Right renal cortex interstitium (tissue), 3 donors: ENCODE data around the gene ALOXE3. TPM values are rescaled to one million over a fixed set of nuclear protein-coding genes. Genes with fewer than 3 reads are reported as not detected.
A peak's percentile ranks its signal among the peaks of the same experiment; 100 is the strongest.
"Not testable (repeated sequence)": the region's sequence is repeated elsewhere in the genome, so short reads cannot be mapped to it uniquely, and the experiment has no call there.

Experiments used
- DNase-seq, 3 donors: peaks; one replicate each; pipeline ENCODE4 v3.0.0-alpha.2; 2013; ENCODE audit warnings: low read depth in 3 of 3, low spot score in 2 of 3
- polyA plus RNA-seq, 3 donors: library from polyadenylated mRNA; unstranded; fragments of 120-200 nt; gene quantifications; one replicate each; pipeline ENCODE4 v1.2.1, GENCODE V29; 2013; ENCODE audit not compliant: insufficient read length in 3 of 3

ALOXE3 gene
- polyA plus RNA-seq, 3 donors: not detected

DNA sequence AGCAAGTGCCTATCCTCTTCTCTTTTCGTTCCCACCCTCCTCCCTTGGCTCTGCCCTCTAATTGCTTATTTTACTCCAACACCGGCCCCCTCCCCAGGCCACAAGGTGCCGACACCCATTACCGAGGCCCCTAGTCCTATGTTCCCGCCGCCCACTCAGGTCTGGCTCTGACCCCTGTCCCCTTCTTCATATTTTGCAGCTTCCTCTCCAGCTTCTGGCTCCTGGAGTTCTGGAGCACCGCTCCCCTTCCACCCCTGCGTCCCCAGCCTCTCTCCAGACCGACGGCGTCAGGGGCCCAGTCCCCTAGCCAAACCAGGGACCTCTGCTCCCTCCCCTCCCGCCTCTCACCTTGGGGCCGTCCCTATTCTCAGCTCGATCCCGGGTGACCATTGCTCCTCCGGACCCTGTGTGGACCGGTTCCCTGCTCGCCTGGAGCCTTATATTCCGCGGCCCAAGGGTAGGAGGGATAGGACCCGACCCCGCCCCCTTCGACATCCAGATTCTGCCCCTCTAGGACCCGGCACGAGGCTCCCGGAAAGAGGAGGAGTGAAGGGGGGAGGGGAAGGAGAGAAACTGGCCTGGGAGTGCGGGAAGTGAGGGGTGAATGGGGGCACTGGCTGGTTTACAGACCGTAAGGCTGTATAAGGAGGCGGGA, 5.5 kb upstream of the ALOXE3 start, which contains the start of gene HES7:
HES7 (minus strand) TSS at position 412 of the 655 bp plus-strand sequence; CDS start at position 390, 22 bp downstream.
- DNase-seq: no peak

DNA sequence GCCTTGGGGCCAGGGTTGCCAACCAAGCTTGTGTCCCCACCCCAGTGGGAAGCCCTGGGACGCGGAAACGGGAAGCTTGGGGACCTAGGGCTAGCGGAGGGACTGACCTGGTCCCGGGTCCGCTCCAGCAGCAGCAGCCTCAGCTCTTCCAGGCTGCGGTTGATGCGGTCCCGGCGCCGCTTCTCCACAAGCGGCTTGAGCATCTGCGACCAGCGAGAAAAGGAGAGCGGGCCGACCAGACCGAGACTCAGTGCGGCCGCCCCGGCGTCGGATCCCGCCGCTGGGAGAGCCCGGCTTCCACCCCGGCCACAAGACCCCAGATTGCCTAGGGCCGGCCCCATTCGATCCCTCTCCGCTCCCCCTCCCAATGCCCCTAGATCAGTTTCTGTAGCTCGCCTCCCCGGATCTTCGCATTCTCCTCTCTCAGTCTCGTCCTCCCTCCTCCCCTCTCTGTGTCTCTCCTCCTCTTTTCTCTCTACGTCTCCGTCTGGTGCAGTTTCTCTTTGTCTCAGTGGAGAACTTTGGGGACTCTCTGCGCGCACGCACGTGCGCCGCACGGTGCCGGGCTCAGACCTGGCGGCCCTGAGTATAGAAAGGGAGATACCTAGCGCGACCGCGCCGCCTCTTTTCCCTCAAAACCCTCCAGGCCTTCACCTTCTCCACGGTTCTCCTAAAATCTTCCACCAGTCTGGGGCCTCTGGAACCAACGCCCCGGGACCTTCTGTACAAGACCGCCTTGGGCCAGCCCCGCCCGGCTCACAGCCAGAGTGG, 4.8 kb upstream of the ALOXE3 start:
- DNase-seq: no peak

DNA sequence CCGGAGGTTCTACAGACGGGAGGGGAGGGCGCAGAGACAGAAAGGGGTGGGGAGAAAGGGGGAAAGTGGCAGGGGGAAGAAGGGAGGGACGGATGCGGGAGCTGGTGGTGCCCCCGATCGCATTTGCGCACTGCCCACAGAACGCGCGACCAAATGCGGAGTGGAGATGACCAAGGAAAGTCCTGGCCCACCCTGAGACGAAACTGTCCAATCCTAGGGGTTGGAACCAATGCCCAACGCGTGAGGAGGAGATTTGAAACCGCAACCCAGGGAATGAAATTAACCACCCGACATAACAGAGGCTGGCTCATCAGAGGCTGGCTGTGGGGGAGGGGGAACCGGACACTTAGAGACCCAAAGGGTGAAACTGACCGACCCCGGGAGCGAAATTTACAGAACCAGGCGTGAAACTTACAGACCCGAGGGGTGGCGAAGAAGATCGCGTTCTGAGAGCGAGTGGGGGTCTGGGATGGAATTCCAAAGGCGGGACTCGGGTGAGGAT, 4.2 kb upstream of the ALOXE3 start:
- no peak for DNase-seq

DNA sequence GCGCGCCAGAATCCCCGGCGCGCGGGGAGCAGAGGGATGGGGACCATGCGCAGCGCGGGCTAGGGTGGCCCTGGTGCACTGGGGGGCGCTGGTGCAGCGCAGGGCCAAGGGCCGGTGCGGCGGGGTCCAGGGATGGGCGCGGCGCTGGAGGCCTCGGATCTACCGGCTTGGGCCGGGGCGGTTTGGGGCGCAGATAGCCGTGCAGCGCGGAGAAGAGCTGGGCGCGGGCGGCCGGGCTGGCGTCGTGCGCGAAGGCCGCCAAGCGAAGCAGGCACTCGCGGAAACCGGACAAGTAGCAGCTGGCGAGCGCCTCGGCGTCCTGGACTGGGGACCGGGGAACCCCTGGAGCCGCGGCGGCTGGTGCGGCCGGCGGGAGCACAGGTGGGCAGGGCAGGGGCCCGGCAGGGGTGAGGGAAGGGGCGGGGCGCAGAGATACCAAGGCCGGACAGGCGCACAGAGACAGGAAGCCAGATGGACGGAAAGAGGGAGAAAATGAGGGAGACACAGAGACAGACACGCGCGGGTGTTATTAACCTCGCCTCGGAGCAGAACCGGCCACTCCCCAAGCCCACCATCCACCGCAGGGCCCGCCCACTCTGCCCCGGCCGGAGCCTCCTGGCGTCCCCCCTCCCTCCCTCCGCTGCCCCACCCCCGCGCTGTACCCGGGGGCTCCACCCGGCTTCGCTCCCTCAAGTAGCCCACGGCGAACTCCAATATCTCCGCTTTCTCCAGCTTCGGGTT, 3.5 kb upstream of the ALOXE3 start:
- DNase-seq: no peak

DNA sequence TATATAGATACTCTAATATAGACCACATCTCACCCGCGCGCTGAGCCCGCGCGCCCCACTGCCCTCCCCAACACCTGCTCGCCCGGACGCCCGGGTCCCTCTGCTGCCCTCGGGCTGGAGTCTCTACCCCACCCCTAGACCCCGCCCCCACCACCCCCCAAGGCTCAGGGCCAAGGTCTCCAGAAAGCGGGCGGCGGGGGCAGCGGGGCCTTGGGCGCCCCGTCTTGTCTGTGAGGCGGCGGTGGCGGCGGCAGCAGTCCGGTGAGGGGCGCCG, 3.0 kb upstream of the ALOXE3 start:
- DNase-seq: no peak

DNA sequence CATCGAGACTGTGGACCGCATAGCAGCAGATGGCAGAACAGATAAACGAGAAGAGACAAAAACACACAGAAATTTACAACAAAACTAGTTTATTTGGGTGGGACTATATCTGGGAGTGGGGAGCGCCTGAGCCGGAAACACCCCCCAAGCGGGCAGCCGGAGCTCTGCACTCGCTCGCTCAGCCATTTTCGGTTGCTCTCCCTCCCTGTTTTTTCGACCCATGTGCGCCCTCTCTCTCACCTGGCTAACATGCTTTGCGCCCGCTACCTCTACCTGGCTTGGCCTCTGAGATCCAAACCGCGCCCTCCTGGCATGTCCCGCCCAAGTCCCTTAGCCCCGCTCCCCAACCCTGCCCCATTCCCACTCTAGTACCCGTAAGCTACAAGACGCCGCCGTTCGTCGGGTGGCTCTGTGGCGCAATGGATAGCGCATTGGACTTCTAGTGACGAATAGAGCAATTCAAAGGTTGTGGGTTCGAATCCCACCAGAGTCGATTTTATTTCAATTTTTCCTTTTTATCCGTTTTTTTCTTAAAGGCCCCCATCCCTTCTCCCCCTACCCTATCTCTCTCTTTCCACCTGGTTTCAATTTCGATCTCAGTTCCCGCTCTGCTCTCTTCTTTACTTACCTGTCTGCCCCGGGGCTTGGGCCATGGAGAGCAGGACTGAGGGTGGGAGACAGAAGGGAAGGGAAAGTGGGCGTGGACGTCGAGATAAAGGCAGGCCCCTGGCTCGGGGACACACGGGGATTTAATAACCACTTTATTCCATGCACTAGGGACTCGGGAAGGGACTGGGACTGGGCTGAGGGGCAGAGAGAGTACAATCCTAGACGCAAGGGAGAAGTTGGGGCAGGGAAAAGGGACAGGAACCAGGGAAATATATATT, 2.4 kb upstream of the ALOXE3 start:
- no peak for DNase-seq

DNA sequence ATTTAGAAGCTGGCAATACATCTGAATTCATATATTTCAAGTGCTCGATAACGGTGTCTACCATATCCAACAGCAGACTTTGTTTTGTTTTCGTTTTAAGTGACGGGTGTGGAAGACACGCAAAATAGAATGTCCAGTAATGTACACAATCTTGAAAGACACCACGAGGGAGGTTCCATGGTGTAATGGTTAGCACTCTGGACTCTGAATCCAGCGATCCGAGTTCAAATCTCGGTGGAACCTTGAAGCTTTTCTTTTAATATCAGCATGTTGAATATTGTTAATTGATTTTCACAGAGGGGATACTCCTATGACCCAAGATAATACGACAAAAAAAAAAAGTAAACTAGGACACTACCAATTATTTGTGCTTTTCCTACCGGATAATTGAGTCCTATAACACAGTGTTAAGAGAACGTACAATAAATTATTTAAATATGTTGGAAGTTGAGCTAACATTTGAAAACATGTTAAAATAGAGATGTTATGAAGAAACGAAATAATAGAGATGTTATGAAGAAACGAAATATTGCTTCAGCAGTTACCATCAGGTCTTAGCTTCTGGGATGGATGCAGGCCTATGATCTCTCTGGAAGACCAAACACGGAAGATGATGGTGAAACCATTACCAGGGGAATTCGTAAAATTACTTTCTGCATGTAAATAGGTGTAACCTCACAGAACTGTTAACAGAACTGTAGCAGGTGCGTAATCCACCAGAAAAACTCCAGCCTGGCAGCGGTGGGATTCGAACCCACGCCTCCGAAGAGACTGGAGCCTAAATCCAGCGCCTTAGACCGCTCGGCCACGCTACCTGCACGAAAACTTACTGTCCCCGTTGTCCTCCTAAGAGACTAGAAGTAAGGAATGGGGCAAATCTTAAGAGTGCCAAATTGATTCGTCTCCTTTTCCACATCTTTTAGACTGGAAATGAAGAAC, 1.5 kb upstream of the ALOXE3 start:
- DNase-seq: peak in 2 of 3 donors; percentile 90 to 91

DNA sequence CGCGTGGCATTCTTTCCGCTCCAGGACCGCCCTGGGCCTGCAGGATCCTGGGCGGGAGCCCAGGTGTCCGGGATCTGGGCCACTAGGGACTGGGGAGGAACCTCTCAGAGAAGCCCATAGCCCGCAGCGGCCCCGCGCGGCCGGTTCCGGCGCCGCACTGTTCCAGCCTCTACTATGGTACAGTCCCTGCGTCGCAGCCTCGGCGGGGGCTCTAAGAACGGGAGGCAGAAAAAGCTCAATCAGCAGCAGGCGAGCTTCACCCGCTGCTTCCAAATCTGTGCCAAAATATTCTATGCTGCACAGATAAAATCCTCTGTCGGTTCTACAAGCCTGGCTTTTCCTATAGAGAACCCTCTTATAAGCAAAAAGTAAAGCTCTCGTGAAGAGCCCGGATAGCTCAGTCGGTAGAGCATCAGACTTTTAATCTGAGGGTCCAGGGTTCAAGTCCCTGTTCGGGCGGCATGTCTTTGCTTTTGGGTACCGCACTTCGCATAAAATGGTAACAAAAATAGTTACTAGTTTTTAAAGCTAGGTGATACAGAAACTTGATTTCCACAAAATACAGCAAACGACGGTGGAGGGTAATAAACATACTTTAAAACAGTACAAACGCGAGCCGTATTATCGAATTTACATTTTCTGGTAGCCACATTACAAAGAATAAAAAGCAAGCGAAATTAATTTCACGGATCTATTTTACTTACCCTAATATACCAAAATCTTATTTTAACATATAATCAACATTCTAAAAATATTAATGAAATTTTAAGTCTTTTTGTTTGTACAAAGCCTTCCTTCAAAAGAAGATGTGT, 661 bp upstream of the ALOXE3 start:
- peak in 1 of 3 donors; percentile 76 for DNase-seq

DNA sequence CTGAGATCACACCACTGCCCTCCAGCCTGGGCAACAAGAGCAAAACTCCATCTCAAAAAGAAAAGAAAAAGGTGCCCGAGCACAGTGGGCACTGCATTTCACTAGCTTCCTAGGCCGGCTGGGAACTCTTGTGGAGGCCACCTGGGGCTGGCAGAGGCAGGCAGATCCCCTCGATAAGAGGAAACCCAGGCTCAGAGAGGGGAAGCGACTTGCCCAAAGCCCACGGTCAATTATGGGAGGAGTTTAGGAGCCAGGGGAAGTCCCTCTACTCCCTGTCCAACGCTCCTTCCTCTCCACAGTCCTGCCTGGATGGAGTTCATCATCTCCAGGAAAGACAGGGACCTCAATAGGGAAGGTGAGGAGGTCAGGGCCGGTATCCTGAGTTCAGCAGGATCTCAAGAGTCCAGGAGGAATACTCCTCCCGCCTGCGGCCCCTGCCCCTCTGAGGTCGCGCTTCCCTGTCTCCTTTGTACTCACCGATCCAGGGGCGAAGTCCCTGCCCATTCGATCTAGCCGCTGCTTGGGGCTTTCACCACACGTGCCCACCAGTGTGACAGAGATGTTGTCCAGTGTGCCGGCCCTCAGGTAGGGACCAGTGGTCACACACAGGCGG, 841 bp downstream of the ALOXE3 start:
- no peak for DNase-seq

DNA sequence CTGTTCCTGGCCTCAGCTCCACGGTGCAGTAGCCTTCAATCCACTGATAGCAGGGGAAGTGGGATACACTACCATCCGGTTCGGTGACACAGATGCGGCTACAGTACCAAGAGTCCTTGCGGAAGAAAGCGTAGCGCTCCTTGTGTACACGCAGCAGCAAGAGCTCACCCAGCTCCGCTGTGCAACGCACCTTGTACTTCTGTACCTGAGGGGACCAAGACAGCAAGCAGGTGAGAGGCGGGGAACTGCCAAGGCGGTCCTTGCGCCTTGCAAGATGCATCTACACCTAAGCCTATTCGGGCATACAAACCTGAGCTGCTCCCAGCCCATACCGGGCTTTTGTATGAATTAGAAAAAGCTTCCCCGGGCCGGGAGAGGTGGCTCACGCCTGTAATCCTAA, 1.5 kb downstream of the ALOXE3 start:
- no peak for DNase-seq

DNA sequence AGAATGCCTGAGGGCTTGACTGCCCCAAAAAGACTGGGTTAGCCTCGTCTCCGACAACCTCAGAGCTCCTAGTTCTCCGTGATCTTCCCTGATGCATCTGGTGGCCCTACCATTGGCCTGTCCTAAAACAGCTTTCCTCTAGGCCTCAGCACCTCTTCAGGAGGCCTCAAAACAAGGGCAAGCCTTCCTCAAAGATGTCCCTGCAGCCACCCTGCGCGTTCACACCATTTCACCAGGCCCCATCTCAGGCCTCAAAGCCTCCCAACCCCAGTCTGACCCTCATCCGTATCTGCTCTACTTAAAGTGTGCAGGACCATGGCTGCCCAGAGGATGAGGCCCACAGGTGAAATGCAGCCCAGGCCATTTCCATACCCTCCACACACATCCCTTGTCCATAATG, 7.4 kb downstream of the ALOXE3 start:
- DNase-seq: no peak

DNA sequence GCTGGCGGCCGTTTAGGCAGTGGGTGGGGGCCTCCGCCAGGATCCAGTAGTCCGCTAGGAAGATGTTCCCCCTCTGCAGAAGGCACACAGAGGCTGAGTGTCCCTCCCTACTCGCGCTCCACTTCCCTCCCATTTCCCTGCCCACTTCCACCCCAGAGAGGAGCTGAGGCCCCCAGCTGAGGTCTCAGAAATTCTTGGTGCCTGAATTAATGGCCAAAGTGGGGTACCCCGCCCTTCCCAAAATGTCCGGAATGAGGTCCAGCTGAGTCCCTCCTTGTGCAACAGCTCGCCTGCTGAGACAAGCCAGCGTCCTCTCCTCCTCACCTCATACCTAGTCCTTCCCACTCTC, 7.9 kb downstream of the ALOXE3 start:
- no peak for DNase-seq

DNA sequence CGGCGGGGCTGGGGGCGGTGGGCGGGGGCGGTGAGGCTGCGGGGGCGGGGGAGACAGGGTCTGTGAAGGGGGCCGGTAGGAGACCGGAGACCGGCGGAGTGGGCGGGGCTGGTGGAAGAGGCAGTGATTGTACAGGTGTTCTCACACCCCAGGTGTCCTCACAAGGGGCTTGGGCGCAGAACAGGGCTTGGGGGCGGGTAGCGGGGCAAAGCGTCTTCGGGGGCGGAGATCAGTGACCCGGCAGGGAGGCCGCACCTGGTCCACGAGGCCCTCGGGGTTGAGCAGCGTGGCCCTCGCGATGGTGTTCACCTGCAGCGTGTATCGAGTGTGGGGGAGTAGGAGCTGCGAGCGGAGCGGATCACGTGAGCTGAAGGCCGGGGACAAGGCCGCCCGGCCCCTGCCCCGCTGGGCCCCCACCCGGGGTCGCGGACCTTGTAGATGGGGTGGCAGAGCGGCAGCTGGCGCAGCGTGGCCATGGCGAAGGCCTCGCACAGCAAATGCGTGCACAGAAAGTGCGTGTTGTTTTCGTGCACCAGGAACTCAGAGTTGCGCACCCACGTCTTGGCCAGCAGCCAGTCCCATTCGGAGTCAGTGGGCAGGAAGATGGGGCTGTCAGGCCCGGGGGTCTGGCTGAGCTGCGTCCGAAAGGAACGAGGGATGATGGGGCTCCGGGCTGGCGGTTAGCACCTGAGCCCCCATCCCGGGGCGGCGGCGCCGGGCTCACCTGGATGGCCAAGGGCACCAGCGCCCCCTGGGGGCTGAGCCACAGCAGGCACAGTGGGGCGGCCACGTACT, 8.5 kb downstream of the ALOXE3 start:
- no peak for DNase-seq

DNA sequence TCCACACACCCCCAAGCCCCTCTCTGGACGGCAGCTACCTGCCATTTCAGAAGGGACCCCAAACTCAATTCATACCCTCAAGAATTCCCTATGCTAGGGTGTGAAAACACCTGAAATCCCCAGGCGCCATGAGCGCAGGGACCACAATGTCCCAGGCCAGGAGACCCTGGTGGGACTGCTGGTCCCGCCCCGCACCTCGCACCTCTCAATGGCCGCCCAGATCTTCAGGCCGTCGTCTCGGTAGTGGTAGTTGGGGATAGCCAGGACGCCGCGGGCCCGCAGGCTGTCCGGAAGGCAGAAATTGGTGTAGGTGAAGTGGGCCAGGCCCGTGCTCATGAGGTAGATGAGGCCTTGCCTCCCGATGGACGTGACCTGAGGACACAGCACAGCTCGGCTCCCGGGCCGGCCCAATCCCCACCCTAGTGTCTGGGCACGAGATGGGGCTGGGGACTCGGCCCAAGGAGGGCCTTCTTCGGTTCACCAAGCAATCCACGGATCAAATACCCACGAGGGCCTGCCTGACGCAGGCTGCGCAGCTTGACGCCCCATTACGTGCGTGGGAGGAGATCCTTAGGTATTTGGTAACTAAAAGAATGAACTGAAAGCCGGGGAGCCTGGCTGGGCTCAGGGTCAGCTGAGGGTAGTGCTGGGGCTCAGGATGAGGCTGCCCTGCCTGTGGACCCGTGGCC, 9.2 kb downstream of the ALOXE3 start:
- no peak for DNase-seq

DNA sequence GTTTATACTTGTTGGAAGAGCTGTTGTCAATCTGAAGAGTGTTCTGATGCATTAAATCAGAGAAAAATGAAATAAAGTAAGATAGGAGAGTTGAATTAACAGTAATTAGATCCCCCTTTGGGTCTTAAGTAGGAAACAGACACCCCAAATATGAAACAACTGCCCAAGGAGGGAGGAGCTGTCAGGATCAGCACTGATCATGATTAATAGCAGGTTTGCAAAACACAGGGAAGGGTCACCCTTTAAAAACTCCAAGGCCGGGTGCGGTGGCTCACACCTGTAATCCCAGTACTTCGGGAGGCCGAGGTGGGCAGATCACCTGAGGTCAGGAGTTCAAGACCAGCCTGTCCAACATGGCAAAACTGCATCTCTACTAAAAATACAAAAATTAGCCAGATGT, 11.3 kb downstream of the ALOXE3 start:
- DNase-seq: not testable (repeated sequence)

DNA sequence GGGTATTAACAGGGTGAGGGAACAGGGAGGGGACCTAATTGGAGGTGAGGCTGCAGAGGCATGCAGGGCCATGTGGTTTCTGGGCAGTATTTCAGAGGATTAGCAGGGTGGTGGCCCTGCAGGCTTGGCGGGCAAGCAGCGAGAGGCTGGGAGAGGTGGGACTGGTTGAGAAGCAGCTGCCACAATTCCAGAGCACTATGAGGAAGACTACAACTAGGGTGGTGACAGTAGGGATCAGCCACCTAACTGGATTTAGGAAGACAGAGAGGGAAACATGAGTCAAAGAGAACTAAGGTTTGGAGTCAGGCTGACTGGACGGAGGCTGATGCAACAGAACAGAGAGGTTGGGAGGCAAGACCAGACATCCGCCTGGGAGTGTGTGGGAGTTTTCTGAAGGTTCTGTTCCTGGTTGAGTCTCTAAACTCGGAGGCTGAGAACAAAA, 12.3 kb downstream of the ALOXE3 start:
- no peak for DNase-seq

DNA sequence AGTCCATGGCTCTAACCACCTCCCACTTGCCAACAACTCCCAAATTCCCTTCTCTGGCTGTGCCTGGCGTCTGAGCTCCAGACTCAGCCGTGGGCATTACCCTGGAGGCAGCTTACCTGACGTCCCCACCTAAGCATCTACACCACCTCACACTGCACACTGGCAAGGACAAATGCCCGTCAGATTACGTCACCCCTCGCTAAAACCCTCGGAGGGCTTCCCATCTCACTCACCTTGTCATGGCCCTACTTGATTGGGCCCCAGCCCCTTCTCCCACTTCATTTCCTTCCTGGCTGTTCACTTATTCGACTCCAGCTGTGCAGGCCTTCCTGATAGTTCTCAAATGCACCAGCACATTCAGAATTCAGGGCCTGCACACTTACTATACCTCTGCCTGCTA, 13.4 kb downstream of the ALOXE3 start:
- DNase-seq: no peak
